GM12891 (cell line): Measurements from ENCODE around the gene PPFIBP1.

Experiments used
- PAX5 ChIP-seq: IDR thresholded peaks from 2 replicates; pipeline ENCODE4 v1.6.1; 2011; ENCODE audit warnings: low read length, moderate library complexity, mild to moderate bottlenecking; ENCODE audit not compliant: insufficient read depth, severe bottlenecking
- POLR2A ChIP-seq: IDR thresholded peaks from 2 replicates; pipeline ENCODE4 v1.6.1; 2011; ENCODE audit warnings: low read depth, low read length, control low read depth
- POLR2AphosphoS5 ChIP-seq: IDR thresholded peaks from 2 replicates; pipeline ENCODE4 v1.6.1; 2011; ENCODE audit warnings: low read depth, low read length, control low read depth
- POU2F2 ChIP-seq: IDR thresholded peaks from 2 replicates; pipeline ENCODE4 v1.6.1; 2011; ENCODE audit warnings: low read depth, mild to moderate bottlenecking, control low read depth, low read length, moderate library complexity
- SPI1 ChIP-seq: IDR thresholded peaks from 2 replicates; pipeline ENCODE4 v1.6.1; 2011; ENCODE audit warnings: low read depth, low read length, control low read depth
- TAF1 ChIP-seq: IDR thresholded peaks from 2 replicates; pipeline ENCODE4 v1.6.1; 2011; ENCODE audit warnings: low read depth, low read length, control low read depth

DNA sequence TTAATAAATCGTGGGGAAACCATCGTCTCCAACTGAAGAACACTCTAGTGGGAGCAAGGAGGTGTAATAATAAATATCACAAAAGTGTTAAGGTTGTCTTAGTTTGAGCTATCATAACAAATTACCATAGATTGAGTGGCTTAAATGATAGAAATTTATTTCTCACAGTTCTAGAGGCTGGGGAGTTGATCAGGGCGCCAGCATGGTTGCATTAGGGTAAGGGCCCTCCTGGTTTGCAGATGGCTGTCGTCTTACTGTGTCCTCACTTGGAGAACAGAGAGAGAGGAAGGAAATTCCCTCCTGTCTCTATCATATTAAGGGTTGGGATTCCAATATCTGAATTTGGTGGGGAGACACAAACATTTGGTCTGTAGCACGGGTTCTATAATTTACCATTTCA lies 219.6 kb downstream of the PPFIBP1 start:
- TF ChIP-seq POLR2A: no peak
- no peak for TF ChIP-seq POLR2AphosphoS5
- no peak for TF ChIP-seq SPI1
- TF ChIP-seq TAF1: no peak
- TF ChIP-seq PAX5: no peak
- no peak for TF ChIP-seq POU2F2
